GM04504 (cell line): ENCODE measurements around the gene RPP30.
A peak's percentile ranks its signal among the peaks of the same experiment; 100 is the strongest.
"Not testable (repeated sequence)": the region's sequence is repeated elsewhere in the genome, so short reads cannot be mapped to it uniquely, and the experiment has no call there.

Source experiments
- DNase-seq: peaks from one replicate; pipeline ENCODE4 v3.0.0-alpha.2; 2012; ENCODE audit warnings: low read depth

The RPP30 gene

DNA sequence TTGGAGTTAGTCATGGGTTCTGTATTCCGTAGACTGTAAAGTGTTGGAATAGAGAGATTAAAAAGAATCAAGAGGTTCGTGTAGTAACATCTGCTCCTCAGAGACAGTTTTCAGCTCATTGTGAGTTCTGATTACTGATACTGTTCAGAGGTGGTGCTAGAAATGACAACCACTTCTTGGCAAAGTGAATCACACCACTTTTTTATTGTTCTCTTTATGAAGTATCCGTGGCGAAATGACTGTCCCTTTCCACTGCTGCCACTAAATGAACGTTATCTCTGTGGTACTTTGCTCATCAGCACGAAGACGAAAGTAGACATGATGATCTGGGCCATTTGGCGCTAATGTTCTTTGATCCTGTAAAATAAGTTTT, 860 bp downstream of the RPP30 start:
- no peak for DNase-seq

DNA sequence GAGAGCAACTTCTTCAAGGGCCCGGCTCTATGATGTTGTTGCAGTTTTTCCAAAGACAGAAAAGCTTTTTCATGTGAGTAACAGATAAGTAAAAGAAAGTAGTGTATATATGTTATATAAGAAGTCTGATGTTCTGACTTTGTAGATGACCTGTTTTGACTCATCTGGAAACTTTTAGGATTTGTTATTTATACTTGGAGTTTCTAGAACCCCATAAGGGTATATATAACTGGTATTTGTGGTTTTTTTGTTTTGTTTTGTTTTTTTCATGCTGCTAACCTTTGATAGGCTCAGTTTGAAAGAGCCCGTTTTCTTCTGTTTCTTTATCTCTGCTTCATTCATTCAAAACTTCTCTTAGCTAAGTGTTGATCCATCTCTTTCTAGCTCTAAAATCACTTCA, 7.3 kb downstream of the RPP30 start:
- no peak for DNase-seq

DNA sequence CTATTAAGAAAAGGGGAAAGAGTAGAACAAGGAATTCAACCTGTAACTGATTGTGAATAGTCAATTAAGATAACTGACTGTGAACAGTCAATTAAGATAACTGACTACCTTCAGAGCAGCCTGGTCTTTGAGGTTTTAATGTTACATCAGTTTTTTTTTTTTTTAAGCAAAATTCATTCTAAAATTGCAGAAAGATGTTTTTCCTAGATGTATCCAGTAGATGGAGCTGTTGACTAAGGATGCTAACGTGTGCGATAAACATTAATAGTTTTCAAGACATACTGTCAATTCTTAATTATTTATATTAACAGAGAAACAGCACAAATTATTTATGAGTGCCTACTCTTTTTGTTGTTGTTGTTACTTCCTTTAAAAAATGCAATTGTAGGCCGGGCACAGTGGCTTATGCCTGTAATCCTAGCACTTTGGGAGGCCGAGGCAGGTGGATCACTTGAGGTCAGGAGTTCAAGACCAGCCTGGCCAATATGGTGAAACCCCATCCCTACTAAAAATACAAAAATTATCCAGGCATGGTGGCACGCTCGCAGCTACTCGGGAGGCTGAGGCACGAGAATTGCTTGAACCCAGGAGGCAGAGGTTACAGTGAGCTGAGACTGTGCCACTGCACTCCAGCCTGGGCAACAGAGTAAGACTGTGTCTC, 8.4 kb downstream of the RPP30 start:
- not testable (repeated sequence) for DNase-seq

DNA sequence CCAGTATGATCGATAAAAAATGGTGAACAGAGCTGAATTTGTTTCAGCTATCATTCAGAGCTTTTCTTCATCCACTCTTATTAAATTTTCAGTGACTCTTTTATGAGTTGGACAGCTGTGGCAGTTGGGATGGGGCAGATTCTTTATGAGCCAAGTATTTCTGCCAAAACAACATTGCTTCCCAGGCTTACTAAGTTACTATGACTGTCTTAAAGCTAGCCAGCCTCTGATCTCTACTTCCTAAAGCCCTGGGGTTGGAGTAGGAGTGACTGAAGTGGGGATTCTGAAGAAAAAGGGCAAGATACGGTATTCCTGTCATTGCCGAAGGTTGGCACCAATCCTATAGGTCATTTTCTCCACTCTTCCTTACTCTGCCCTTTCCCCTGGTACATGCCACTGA, 12.7 kb downstream of the RPP30 start:
- peak; percentile 45 for DNase-seq

DNA sequence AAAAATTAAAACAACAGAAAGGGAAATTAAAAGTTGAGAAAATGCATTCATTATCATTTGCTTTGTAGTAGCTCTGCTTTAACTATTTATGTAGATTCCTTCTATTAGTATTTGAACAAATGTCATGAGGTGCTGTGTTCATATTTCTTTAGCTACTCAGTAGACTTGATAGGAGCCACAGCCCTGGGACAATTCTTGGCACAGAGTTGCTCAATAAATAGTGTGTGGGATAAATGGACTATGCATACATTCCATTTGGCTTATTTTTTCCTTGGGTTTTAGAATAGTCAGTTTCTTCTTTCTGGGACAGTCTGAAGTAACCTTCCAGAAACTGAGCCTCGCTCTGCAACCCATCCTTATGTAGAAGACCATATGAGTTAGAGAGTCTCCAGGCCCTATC, 13.4 kb downstream of the RPP30 start:
- DNase-seq: peak; percentile 38

DNA sequence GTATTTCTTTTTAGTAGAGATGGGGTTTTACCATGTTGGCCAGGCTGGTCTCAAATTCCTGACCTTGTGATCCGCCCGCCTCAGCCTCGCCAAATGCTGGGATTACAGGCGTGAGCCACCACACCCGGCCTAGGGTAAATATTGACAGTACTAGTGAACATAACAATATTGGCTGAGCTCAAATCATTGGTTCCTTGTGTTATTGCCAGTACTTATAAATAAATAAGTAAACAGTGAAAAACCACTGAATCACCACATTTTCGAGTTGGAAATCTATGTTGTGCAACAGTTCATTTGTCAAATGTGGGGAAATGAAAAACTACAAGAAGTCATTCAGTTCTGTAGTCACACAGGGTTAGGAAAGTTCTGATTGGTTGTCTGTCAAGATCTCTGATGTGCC, 15.8 kb downstream of the RPP30 start:
- DNase-seq: no peak

DNA sequence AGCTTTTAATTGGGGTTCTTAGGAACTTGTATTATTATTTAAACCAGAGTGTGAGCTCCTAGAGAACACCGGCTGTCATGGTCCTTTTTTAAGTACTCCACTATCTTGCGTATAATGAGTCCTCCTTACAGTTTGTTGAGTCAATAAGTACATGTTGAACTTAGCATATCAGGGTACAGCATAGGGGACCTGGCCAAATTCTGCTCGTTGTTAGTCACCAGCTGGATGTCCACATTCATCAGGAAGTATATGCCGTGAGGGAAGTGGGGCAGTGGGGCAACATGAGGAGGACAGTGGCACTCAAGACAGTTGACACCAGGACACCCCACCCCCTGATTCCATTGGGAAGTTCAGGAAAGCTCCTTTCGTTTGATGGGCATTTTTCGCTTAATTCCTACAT, 16.6 kb downstream of the RPP30 start:
- DNase-seq: no peak

DNA sequence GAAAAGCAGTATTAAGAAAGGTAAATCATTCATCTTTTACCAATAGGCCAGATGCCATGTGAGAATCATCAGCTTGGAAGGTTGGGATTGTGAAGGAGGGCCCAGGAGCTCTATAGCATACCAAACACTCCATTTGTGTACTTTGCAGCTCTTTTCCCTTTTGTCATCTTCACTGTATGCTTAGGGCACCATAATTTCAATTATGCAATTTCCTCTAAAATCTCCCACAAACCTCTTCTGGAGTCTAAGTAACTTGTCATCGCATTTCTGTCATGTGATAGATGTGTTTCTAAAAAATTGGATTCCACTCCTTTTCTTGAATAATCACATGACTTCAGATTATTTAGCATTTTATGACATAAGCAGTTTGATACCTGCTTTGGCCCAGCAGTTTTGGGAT, 17.9 kb downstream of the RPP30 start:
- DNase-seq: no peak

DNA sequence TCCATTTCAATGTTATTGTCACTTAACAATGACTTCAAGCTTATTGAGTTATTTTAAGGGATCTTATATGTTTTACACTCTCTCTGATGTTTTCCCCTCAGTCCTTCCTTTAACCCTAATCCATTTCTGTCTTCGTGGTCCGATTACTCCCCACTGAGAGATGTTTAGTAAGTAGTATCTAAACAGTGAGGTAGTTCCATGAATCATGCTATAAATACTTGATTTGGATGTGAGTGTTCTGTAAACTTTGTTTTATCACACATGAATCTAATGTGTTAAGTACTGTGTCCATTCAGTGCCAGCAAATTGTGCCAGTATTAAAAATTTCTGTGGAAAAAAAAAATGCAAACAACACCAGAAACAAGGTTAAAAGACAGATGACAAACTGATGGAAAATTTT, 18.6 kb downstream of the RPP30 start:
- no peak for DNase-seq

DNA sequence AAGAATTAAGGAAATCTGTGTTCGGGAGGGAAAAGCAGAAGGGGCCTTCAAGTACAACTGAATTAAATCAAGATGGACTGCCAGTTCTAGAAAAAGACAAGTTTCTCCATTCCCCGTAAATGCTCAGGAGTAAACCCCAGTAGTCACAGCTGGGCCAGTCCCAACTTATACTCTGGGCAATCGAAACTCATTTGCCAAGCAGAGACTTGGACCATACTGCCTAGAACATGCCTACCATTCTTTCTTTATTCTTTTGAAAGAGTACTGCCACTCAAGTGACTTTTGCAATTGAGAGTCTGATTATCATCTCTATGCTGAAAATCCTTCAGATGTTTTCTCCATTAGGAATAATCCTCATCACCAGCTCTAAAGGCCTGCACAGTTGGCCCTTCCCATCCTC, 21.4 kb downstream of the RPP30 start:
- DNase-seq: no peak

DNA sequence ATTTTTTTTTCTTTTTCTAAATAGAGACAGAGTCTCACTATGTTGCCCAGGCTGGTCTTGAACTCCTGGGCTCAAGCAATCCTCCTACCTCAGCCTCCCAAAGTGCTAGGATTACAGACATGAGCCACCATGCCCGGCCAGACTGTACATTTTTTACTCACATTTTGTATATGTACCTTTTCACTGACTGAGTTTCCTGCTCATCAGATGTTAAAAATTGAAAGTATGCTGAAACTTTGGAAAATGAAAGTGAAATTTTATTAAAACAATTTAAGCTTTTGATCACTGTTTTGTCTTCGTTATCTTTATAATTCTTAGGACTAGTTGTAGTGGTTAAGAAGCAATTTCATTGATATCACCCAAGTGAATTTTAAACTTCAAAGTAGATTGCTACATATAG, 25.1 kb downstream of the RPP30 start:
- DNase-seq: not testable (repeated sequence)

DNA sequence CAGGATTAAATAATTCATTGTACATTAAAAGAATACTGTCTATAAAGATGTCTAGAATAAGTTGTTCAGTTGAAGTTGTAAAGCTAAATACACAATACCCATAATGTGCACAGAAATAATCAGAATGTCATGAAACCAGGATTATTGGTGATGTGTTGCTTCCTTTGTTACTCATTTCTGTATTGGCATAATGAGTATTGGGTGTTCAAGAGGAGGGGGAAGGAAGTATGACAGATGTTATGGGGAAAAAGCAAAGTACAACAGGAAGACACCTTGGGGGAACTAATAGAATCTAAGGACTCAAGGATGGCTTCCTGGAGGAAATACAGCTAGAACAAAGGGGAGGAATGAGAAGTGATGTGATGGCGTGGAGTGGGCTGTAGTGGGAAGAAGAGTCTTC, 34.2 kb downstream of the RPP30 start:
- no peak for DNase-seq

DNA sequence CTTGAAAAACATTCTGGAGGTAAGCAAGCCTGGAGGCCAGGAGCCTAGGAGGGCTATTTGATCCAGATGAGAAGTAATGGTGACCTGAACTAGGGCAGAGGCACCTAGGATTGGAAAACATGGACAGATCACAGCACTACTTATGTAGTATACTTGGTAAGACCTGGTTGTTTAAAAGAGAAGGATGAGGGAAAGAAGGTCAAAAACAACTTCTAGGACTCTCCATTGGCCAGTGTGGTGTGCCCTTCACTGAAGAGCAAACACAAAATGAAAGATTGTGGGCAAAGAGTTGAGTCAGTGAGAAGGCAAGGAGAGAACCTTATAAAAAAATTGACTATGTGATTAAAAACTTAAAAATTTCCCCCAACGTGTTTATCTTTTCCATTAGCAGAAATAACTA, 34.8 kb downstream of the RPP30 start:
- DNase-seq: no peak

DNA sequence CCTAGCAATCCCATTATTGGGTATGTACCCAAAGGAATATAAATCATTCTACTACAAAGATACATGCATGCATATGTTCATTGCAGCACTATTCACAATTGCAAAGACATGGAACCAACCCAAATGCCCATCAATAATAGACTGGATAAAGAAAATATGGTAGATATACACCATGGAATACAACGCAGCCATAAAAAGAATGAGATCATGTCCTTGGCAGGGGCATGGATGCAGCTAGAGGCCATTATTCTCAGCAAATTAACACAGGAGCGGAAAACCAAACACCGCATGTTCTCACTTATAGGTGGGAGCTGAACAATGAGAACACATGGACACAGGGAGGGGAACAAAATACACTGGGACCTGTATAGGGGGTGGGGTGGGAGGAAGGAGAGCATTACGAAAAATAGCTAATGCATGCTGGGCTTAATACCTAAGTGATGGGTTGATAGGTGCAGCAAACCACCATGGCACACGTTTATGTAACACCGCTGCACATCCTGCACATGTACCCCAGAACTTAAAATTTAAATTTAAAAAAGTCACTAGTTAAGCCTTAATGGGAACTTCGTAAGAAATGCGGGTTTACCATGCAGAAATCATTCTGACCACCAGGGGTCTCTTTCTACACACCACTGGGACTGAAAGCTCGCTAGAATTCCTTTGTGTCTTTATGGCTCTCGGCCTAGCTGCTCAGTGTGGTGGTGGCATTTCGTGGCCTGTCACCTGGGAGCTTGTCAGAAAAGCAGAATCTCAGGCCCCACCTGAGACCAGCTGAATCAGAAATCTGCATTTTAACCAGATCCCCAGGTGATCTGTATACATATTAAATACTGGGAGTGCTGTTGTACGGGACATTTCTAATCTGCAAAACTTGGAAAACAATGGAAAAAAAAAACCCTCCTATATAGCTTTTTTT, 39.6 kb downstream of the RPP30 start:
- peak; percentile 55 for DNase-seq

DNA sequence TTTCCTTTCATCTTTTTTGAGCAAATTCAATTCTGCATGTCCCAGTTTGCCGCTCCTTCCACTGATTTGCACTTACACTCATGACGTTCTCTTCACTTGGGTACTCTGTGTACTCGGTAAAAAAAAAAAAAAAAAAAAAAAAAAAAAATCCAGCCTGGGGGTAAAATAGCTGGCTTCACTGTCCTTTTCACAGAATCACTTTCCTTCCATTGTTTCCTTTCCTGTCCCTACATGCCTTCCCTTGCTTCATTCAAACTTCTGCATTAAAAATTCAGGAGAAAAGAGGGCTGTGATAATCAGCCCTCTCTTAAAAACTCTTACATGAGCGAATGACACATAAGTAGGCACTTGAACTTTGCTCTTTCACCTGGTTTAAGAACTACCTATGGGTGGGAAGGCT, 40.4 kb downstream of the RPP30 start:
- DNase-seq: no peak

DNA sequence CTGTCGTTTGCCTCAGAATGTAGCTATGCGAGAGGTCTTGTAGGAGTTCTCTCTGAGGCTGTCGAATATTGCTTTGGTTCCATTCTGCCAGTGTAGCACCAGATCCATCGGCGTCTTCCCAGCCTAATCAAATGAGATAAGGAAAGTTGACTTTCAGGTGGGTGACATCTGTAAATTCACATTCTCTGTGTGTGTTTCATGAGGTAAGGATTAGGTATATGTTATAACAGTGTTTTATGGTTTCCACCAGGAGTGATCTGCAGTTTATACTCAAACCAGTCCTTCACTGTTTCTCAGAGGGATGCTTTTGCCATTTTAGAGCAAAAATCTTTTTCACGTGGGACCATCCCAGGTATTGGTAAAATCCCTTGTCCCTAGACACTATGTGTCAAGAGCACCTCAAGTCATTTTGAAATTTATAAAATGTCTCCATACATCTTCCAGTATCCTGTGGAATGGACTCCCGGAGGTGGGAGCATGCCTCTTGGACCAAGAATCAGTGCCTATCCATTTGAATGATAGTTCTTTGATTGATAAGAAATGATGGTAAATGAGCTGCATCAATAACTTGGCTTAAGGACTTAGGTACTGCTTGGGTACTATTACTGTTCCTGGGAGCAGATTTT, 41.2 kb downstream of the RPP30 start:
- DNase-seq: no peak

DNA sequence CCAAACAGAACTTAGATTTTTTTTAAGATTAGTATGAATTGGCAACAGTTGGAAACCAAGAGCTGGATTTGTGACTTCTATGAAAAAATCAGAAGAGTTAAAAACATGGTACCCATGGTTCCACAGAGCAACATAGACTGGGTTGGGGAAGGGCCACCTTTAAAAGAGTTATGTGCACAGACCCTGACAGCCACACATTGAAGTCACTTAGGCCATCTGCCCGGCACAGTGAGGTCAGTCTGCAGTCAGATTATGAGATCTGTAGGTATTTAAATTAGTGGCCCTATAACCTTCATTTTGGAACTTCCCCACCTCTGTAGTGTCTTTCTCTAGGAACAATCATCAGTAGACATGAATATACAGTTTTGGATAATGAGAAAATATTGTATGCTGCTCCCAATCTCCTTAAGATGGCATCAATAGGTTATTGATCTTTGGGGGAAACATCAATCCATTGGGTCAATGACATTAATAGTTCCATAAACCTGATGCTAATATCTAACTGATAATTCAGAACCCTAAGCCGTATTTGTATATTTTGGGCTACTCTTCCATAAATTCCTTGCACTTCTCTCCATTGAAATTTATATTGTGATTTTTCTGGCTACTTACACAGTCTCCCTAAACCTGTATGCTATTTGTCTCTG, 42.1 kb downstream of the RPP30 start:
- DNase-seq: no peak

DNA sequence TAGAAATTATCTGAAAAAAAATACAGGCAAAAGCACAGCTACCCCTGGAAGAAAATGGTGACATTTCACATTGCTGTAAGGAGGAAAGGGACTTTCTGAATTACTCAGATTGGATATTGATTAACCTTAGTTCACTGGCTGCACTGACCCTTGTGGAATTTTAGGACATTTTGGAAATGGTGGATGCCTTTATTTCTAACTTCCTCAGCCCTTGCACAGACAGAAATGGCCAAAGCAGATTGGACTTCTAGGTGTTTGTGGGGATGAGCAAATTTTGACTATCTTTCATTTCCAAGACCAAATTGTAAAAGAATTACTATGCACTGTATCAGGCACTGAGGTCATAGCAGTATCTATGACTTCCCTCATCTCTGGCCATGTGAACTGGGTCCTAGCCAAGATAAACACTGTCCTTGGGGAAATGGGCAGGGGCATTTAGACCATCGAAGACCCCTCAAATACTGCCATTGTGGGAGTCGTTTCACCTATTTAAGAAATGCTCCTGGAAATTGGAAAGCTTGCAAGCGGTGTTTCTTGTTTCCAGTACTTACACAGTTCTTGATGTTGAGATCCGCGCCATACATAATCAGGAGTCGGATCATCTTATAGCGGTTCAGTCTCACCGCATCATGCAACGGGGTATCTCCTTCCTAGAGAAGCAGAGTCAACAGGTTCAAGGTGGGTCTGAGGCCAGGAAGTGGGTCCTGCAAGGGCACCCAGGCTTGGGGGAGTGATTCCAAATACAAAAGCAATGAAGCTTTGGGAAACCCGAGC, 43.4 kb downstream of the RPP30 start:
- no peak for DNase-seq

DNA sequence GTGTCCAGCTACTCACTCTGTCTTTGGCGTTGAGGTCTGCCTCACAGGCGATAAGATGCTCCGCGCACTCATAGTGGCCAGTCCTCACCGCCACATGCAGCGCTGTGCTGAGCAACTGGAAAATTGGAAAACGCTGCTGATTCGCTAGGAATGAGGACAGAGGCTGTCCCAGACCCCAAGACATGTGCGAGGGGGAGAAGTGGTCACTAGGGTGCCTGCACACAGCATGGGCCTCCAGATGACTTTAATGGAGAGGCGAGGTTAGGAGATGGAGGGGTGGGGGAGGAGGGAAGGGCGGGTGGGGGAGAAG, 43.9 kb downstream of the RPP30 start:
- DNase-seq: no peak

DNA sequence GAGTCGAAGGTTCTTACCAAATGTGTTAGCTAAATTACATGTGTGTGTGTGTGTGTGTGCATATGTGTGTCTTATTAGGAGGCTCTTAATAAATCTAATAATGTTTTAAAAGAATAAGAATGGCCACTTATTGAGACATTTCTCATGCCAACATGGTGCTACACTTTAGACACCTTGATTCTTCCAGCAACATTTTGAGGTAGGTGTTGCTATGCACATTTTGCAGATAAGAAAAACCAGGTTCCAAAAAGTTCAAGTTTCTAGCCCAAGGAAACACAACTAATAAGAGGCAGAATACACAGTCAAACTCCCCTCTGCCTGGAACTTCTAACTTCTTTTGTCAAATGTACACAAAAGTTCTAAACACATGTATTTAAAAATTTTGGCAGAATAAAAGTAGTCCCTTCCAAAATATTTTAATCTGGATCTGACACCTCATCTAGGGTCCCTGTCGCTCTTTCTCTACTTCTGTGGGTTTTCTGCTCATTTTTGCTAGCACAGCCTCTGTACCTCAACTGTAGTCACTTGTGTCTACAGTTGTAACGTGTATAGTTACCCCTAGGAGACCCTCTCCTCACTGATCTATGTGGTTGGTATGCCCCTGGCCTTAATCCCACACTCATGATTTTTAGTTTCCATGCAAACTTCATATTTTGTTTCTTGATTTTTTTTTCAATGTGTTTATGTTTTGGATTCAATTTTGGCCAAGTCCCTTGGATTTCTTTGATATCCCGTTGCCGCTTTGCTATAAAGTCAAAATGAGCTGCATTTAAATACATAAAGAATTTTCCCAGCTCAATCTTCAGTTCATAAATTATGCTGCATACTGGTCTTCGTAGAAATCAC, 44.8 kb downstream of the RPP30 start:
- DNase-seq: no peak
